Brain microvascular endothelial cell (primary cell): Measurements from ENCODE around the gene GPR84.

ENCODE experiments used
- DNase-seq: peaks from one replicate; pipeline ENCODE4 v3.0.0-alpha.2; 2020
- H3K27ac ChIP-seq: fragments of 250-450 bp; sonication (Bioruptor Pico); 2 replicates; pipeline ENCODE4 v1.5.1; 2020; ENCODE audit warnings: mild to moderate bottlenecking, moderate library complexity
- H3K27me3 ChIP-seq: fragments of 250-450 bp; sonication (Bioruptor Pico); replicated peaks from 2 replicates; pipeline ENCODE4 v1.5.1; 2020; ENCODE audit warnings: mild to moderate bottlenecking
- H3K36me3 ChIP-seq: fragments of 250-450 bp; sonication (Bioruptor Pico); replicated peaks from 2 replicates; pipeline ENCODE4 v1.5.1; 2020; ENCODE audit warnings: mild to moderate bottlenecking
- H3K4me3 ChIP-seq: 2 replicates; pipeline ENCODE4 v1.5.1; 2011; ENCODE audit warnings: low read depth, mild to moderate bottlenecking, control low read depth, low read length, moderate library complexity
- CTCF ChIP-seq: IDR thresholded peaks from 2 replicates; pipeline ENCODE4 v1.5.1; 2011; ENCODE audit warnings: low read depth, mild to moderate bottlenecking, moderate library complexity, low read length, control low read depth, inconsistent platforms; ENCODE audit errors: missing control alignments
- in situ Hi-C: cut with HindIII; loops from 2 replicates; pipeline ENCODE4 v1.10.0; 2017; ENCODE audit warnings: low sequenced_read_pairs, low pct_ligation_motif_present

The GPR84 gene

GRCh38 chr12:54364413-54364812 lies at the start of gene GPR84:
TSS of gene GPR84 (minus strand) at chr12:54364486. CDS start at chr12:54363851, 635 bp downstream.
- DNase-seq = no peak
- in situ Hi-C loops = loop anchor here (5.0 kb wide), 1 partner anchor 72 kb away; no protein-coding TSS in a partner anchor
- TF ChIP-seq CTCF = no peak
- H3K36me3 ChIP-seq = no peaks in the 10 kb centered on the region
- H3K27me3 ChIP-seq = no peaks in the 10 kb centered on the region
- H3K4me3 ChIP-seq = no peak within 1 kb of the TSS
- H3K27ac ChIP-seq = no peak within 1 kb of the TSS

- H3K27me3 ChIP-seq = no peaks in the 10 kb centered on the region
- H3K27ac ChIP-seq = peak overlapping the region; percentile 84
- peak; percentile 59 for DNase-seq
- TF ChIP-seq CTCF = no peak
- H3K36me3 ChIP-seq = peaks cover 15% of the 10 kb centered on the region
- no peak overlapping the region for H3K4me3 ChIP-seq
- in situ Hi-C loops = no loop called here
These were observed 49.3 kb upstream of the GPR84 start for GRCh38 chr12:54413284-54414190.

- no peak for TF ChIP-seq CTCF
- in situ Hi-C loops = no loop called here
- Histone ChIP-seq H3K27me3 (no peaks in the 10 kb centered on the region), H3K36me3 (peaks cover 21% of the 10 kb centered on the region), H3K4me3 (no peak overlapping the region), H3K27ac (peak overlapping the region; percentile 84)
- DNase-seq = no peak
These were observed 48.5 kb upstream of the GPR84 start for GRCh38 chr12:54412786-54413185.

DNA sequence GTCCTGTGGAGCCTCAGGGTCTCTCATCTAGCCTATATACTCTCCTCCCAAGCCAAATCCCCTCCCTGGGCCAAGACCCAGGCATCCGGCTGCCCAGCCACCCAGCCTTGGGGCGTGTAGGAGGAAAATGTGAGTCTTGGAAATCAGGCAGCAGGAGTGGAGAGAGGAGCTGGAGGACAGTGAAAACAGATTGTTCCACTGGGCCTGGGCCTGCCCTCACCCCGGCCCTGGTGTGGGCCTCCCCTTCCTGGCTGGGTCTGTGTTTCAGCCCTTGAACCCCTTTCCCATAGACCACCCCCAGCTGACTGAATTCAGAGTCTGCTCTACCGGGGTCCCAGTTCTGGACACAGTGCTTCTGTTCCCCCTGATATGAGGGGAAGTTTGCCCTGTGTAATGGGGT lies 48.1 kb upstream of the GPR84 start:
- H3K4me3 ChIP-seq = no peak overlapping the region
- H3K27ac ChIP-seq = peak overlapping the region; percentile 84
- in situ Hi-C loops = no loop called here
- no peak for DNase-seq
- H3K36me3 ChIP-seq = peaks cover 26% of the 10 kb centered on the region
- no peak for TF ChIP-seq CTCF
- no peaks in the 10 kb centered on the region for H3K27me3 ChIP-seq

DNA sequence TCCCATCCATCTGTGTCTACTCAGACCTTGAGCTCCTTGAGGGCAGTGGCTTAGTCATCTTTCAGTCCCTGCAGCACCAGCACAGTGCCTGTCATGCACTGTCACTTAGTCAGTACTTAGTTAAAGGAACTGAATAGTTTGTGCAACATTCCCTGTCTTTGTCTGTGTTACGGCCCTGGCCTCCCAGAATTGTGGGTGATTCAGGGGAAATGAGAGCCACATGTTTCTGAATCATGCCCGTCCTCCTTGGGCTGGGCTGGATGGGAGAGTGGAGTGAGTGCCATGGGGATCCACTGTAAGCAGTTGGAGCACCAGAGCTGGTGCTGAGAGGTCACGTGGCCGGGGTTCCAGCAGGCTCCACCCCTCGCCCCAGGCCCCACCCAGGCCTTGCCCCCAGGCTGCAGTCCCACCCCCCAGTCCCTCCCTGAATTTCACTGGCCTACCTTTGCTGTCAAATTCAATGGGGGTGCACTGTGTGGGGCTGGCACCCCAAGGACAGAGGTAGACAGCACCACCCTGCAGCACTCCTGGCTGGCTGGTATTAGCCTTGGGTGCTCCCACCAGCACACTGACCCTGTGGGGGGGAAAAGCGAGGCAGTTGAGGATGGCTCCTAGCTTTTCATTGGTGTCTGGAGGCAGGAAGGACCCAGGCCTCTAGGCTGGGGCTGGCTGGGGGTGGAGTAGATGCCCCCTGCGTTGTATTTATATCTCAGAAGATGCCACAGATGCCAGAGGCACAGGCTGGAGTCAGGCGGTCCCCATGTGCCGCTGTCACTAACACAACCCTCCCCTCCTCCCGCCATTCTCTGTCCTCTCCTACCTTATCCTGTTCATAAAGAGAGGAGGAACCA lies 47.3 kb upstream of the GPR84 start:
- Histone ChIP-seq H3K36me3 (peaks cover 33% of the 10 kb centered on the region), H3K27me3 (no peaks in the 10 kb centered on the region), H3K27ac (peak overlapping the region; percentile 84), H3K4me3 (no peak overlapping the region)
- DNase-seq = peak; percentile 89
- TF ChIP-seq CTCF = no peak
- in situ Hi-C loops = no loop called here
